HG02759 (cell line): Measurements from ENCODE around the gene CLTA.
"Not testable (repeated sequence)": the region's sequence is repeated elsewhere in the genome, so short reads cannot be mapped to it uniquely, and the experiment has no call there.

ENCODE experiments used
- ATAC-seq: cut with Tn5 transposase; IDR thresholded peaks from one replicate; pipeline ENCODE4 v1.9.1; 2021; ENCODE audit warnings: mild to moderate bottlenecking, moderate library complexity; ENCODE audit not compliant: unreplicated experiment

Gene CLTA

GRCh38 chr9:36158122-36158521, 32.6 kb upstream of the CLTA start:
- no peak for ATAC-seq

- no peak for ATAC-seq
These were observed 31.8 kb upstream of the CLTA start for GRCh38 chr9:36158917-36159316.

- not testable (repeated sequence) for ATAC-seq
These were observed 31.2 kb upstream of the CLTA start for GRCh38 chr9:36159509-36159908.

GRCh38 chr9:36160126-36160525, 30.6 kb upstream of the CLTA start:
- ATAC-seq, result not testable (repeated sequence)

GRCh38 chr9:36161187-36161586, 29.5 kb upstream of the CLTA start:
- no peak for ATAC-seq

- no peak for ATAC-seq
These were observed 28.4 kb upstream of the CLTA start for GRCh38 chr9:36162211-36162738.

- no peak for ATAC-seq
These were observed 27.5 kb upstream of the CLTA start for GRCh38 chr9:36163049-36163785.

GRCh38 chr9:36163786-36164170, 26.9 kb upstream of the CLTA start:
- ATAC-seq, result no peak

GRCh38 chr9:36164372-36164771, 26.3 kb upstream of the CLTA start:
- no peak for ATAC-seq

- ATAC-seq, result no peak
These were observed 25.7 kb upstream of the CLTA start for GRCh38 chr9:36164989-36165388.

- no peak for ATAC-seq
These were observed 24.9 kb upstream of the CLTA start for GRCh38 chr9:36165826-36166167.

- ATAC-seq, result peak; percentile 94
These were observed 24.4 kb upstream of the CLTA start for GRCh38 chr9:36166168-36166927.

GRCh38 chr9:36169166-36169565, 21.6 kb upstream of the CLTA start, which contains the start of gene CCIN:
TSS of gene CCIN (plus strand) at chr9:36169388. CDS start at chr9:36169503, 115 bp downstream.
- no peak for ATAC-seq

GRCh38 chr9:36169708-36170107, 21.0 kb upstream of the CLTA start:
- no peak for ATAC-seq

GRCh38 chr9:36170531-36170930, 20.2 kb upstream of the CLTA start:
- no peak for ATAC-seq

- ATAC-seq, result no peak
These were observed 16.9 kb upstream of the CLTA start for GRCh38 chr9:36173861-36174260.

GRCh38 chr9:36174271-36174670, 16.4 kb upstream of the CLTA start:
- no peak for ATAC-seq

GRCh38 chr9:36174731-36175130, 16.0 kb upstream of the CLTA start:
- no peak for ATAC-seq

- ATAC-seq, result not testable (repeated sequence)
These were observed 15.5 kb upstream of the CLTA start for GRCh38 chr9:36175209-36175608.

GRCh38 chr9:36176496-36176895, 14.2 kb upstream of the CLTA start:
- ATAC-seq, result not testable (repeated sequence)

- no peak for ATAC-seq
These were observed 13.2 kb upstream of the CLTA start for GRCh38 chr9:36177571-36177970.

- not testable (repeated sequence) for ATAC-seq
These were observed 10.5 kb upstream of the CLTA start for GRCh38 chr9:36180243-36180642.
